Progenitor cell of endocrine pancreas (in vitro differentiated cells): ENCODE measurements around the gene EML4. TPM values are rescaled to one million over a fixed set of nuclear protein-coding genes. Genes with fewer than 3 reads are reported as not detected.
A peak's percentile ranks its signal among the peaks of the same experiment; 100 is the strongest.

Experiments used
- DNase-seq: peaks from one replicate; pipeline ENCODE4 v3.0.0; 2021; ENCODE audit warnings: low spot score; ENCODE audit not compliant: unreplicated experiment
- H3K27ac Mint-ChIP-seq: 2 replicates; pipeline ENCODE4 v1.8.0; 2021; ENCODE audit warnings: mild to moderate bottlenecking, moderate library complexity, mixed read lengths
- H3K27me3 Mint-ChIP-seq: 2 replicates; pipeline ENCODE4 v1.8.0; 2021; ENCODE audit warnings: mixed read lengths
- H3K36me3 Mint-ChIP-seq: 2 replicates; pipeline ENCODE4 v1.8.0; 2022; ENCODE audit warnings: mixed read lengths; ENCODE audit not compliant: insufficient read depth
- H3K4me1 Mint-ChIP-seq: 2 replicates; pipeline ENCODE4 v1.8.0; 2021; ENCODE audit warnings: low read depth, mixed read lengths
- H3K4me3 Mint-ChIP-seq: 2 replicates; pipeline ENCODE4 v1.8.0; 2021; ENCODE audit warnings: low read depth, mild to moderate bottlenecking, moderate library complexity, mixed read lengths
- H3K9me3 Mint-ChIP-seq: 2 replicates; pipeline ENCODE4 v1.8.0; 2021; ENCODE audit warnings: low read depth, mixed read lengths
- total RNA-seq: library from RNA; stranded (reverse); gene quantifications from 2 replicates; pipeline ENCODE4 v1.2.1, GENCODE V29; 2021
- TF ChIP-seq, protein P1 (sequence below): fragments of 200-600 bp; sonication (generic); IDR thresholded peaks from one replicate; pipeline ENCODE4 v1.5.0; 2021; ENCODE audit warnings: antibody characterized with exemption, mild to moderate bottlenecking; ENCODE audit not compliant: unreplicated experiment

EML4 gene
- total RNA-seq, 1 donor from 2014 or later: 75.7 TPM

DNA sequence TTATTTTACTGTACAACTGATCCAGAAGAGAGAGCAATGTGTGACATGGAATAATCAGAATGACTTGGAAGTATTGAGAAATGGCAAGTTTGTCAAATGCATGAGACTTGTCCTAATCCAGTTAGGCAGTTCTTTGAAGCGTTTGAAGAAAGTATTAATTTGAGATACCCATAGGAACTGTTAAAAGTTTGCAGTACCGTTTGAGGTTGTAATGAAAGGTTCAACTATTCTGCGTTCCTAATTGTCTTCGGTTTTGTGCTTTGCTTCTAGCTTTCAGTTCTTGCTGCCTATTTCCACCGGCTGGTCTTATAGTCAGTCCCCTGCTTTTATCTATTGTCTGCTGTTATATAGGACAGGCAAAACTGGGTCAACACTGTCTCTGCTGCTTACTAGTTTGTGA lies 150.1 kb downstream of the EML4 start:
- TF ChIP-seq, protein P1, sequence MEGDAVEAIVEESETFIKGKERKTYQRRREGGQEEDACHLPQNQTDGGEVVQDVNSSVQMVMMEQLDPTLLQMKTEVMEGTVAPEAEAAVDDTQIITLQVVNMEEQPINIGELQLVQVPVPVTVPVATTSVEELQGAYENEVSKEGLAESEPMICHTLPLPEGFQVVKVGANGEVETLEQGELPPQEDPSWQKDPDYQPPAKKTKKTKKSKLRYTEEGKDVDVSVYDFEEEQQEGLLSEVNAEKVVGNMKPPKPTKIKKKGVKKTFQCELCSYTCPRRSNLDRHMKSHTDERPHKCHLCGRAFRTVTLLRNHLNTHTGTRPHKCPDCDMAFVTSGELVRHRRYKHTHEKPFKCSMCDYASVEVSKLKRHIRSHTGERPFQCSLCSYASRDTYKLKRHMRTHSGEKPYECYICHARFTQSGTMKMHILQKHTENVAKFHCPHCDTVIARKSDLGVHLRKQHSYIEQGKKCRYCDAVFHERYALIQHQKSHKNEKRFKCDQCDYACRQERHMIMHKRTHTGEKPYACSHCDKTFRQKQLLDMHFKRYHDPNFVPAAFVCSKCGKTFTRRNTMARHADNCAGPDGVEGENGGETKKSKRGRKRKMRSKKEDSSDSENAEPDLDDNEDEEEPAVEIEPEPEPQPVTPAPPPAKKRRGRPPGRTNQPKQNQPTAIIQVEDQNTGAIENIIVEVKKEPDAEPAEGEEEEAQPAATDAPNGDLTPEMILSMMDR: no peak
- Mint-ChIP-seq H3K9me3 (no peaks in the 10 kb centered on the region), H3K4me3 (no peak overlapping the region), H3K4me1 (no peaks in the 10 kb centered on the region), H3K27me3 (no peaks in the 10 kb centered on the region), H3K36me3 (peaks cover 18% of the 10 kb centered on the region), H3K27ac (no peak overlapping the region)
- DNase-seq: no peak

DNA sequence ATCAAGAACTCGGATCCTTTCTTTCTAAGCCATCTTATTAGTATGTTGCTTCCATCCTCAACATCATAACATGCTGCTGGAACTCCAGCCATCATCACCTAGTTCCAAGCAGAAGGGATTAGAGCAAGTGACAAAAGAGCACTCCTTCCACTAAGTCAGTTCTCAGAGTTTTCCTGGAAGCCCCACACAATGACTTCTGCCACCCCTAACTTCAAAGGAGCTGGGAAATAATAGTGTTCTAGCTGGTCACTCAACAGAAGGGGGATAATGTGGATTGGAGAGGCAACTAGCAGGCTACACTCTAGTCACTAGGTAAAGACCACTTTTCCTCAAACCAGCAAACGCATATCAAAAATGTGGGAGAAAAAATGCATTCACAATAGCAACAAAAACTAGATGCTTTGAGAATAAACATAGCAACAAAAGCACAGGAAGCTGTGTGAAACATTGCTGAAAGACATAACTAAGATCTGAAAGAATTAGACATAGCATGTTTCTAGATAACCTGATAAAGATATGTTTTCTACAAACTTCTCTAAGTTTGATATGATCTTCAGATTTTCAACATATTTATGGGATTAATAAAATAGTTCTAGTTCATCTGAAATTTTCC lies 152.4 kb downstream of the EML4 start:
- Mint-ChIP-seq H3K36me3 (peaks cover 12% of the 10 kb centered on the region), H3K27me3 (no peaks in the 10 kb centered on the region), H3K9me3 (no peaks in the 10 kb centered on the region), H3K4me1 (no peaks in the 10 kb centered on the region), H3K27ac (peak overlapping the region; percentile 56), H3K4me3 (no peak overlapping the region)
- TF ChIP-seq, protein P1: no peak
- DNase-seq: no peak

DNA sequence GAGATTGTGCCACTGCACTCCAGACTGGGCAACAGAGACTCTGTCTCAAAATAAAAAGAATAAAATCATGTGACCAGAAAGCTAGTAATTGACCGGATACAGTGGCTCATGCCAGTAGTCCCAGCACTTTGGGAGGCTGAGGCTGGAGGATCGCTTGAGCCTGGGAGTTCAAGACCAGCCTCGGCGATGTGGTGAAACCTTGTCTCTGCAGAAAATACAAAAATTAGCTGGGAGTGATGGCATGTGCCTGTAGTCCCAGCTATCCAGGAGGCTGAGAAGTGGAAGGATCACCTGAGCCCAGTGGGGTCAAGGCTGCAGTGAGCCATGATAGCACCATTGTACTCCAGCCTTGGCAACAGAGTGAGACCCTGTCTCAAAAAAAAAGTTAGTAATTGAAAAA lies 155.1 kb downstream of the EML4 start:
- Mint-ChIP-seq H3K27ac (no peak overlapping the region), H3K27me3 (no peaks in the 10 kb centered on the region), H3K36me3 (peaks cover 7% of the 10 kb centered on the region), H3K4me1 (no peaks in the 10 kb centered on the region), H3K9me3 (no peaks in the 10 kb centered on the region), H3K4me3 (no peak overlapping the region)
- TF ChIP-seq, protein P1: no peak
- DNase-seq: no peak

DNA sequence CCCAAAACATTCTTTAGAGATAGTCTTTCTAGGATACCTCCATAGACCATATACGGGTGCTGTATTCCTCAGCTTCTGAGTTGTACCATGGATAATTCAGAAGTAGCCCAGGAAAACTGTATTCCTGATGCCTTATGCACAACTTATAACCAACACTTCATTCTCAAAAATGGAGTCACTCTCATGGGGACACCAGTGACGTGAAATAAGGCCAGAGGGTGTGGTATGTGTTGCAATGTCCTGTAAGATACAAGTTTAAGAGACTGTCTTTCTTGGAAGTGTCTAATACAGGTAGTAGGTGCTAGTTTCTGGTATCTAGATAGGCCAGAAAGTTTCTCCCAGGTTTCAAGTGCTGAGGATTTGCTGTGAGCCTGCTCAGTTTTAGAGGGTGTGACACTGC lies 155.8 kb downstream of the EML4 start:
- no peak overlapping the region for H3K4me3 Mint-ChIP-seq
- no peaks in the 10 kb centered on the region for H3K27me3 Mint-ChIP-seq
- TF ChIP-seq, protein P1: no peak
- H3K27ac Mint-ChIP-seq: no peak overlapping the region
- H3K9me3 Mint-ChIP-seq: no peaks in the 10 kb centered on the region
- H3K36me3 Mint-ChIP-seq: peaks cover 7% of the 10 kb centered on the region
- DNase-seq: no peak
- no peaks in the 10 kb centered on the region for H3K4me1 Mint-ChIP-seq

DNA sequence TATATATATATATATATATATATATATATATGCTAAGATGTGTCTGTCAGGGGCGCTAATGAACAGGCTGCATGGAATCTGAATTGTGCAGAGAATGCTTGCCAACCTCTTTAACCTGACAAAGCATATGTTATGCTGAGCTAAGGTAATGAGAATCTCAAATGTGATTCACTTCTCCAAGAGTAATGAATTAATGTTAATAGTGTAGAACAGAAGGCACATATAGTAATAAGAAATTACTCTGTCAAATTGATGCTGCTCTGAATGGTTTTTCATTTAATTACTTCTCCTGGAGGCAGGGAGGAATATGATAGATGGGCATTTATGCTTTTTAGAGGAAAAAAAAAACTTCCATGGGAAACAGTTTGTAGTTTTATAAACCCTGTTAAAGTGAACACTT lies 156.5 kb downstream of the EML4 start:
- DNase-seq: no peak
- Mint-ChIP-seq H3K27ac (no peak overlapping the region), H3K4me3 (no peak overlapping the region), H3K4me1 (peaks cover 6% of the 10 kb centered on the region), H3K36me3 (peaks cover 6% of the 10 kb centered on the region), H3K9me3 (no peaks in the 10 kb centered on the region), H3K27me3 (no peaks in the 10 kb centered on the region)
- TF ChIP-seq, protein P1: no peak
